GM18907 (cell line): ENCODE measurements around the gene PRLH.

Experiments
- ATAC-seq: cut with Tn5 transposase; IDR thresholded peaks from one replicate; pipeline ENCODE4 v1.9.1; 2021; ENCODE audit warnings: mild to moderate bottlenecking, moderate library complexity; ENCODE audit not compliant: unreplicated experiment

Gene PRLH, protein sequence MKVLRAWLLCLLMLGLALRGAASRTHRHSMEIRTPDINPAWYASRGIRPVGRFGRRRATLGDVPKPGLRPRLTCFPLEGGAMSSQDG

DNA sequence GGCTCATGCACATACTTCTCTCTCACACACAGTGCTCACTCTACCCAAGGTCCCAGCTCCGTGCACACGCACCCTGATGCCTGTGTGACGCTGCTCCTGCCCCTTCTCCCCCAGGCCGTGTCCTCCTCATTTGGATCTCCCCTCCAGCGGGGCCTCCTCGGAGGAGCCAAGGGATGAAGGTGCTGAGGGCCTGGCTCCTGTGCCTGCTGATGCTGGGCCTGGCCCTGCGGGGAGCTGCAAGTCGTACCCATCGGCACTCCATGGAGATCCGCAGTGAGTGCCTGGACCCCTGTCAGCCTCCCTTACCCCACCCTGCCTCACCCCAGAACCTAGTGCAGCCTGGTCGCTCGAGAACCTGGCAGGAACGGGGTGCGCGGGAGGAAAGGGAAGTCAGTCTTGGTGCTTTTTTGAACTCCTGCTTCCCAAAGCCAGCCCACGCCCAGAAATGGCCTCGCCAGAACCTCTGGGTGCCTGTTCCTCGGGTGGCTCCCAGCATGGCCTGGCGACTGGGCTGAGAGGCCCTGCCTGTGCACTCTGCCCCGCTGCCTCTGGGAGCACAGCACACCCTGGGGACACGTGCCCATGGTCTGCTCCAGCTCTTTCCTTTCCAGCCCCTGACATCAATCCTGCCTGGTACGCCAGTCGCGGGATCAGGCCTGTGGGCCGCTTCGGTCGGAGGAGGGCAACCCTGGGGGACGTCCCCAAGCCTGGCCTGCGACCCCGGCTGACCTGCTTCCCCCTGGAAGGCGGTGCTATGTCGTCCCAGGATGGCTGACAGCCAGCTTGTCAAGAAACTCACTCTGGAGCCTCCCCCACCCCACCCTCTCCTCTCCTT lies at the start of gene PRLH:
Gene PRLH, plus strand, starts transcription at position 174 of the 835 bp plus-strand sequence. Its CDS starts 0 bp downstream, at position 174.
- ATAC-seq: no peak

DNA sequence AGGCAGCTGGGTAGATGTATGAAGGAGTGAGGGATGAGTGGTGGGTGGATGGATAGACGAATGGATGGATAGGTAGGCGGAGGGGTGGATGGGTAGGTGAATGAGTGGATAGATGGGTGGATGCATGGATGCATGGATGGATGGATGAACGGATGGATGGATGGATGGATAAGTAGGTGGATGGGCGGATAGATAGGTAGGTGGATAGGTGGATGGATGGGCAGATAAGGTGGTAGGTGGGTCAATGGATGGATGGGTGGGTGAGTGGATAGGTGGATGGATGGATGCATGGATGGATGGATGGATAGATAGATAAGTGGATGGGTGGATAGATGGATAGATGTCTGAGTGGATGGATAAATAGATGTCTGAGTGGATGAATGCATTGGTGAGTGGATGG lies 49.2 kb upstream of the PRLH start:
- ATAC-seq: no peak

DNA sequence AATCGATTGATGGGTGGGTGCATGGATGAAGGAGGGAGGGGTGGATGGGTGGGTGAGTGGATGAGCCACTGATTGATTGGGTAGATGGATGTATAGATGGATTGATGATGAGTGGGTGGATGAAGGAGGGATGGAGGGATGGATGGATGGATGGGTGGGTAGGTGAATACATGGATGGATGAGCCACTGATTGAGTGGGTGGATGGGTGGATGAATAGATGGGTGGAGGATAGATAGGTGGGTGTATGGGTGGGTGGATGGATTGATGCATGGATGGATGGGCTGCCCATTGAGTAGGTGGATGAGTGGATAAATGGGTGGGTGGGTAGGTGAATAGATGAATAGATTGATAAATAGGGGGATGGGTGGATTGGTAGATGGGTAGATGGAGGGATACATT lies 48.4 kb upstream of the PRLH start:
- ATAC-seq: no peak

DNA sequence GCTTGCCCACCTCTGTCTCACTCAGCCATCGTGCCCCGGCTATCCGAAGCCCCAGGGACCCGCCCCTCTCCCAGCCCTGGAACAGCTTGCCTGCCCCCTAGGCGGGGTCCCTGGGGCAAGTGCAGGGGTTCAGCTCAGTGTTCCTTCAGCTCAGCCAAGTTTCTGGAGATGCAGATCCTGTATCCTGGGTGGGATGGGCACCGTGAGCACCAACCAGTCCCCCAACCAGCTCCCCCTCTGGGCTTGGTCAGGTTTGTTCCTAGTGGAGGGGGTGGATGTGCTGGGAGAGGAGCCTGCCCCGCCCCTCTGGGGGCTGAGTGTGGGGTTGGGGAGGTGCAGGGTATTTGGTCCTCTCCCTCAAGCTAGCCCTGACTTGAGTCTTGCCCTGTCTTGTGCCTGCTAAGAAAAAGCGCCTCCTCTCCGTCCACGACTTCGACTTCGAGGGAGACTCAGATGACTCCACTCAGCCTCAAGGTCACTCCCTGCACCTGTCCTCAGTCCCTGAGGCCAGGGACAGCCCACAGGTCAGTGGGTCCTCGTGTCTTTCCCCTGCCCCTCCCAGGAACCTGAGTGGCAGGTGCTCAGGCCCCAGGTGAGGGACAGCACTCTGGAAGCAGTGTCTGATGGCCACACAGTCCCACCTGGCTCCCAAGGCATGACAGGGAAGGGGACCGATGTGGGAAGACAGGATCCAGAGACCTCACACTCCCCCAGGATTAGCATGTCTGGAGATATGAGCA lies 46.7 kb upstream of the PRLH start:
- no peak for ATAC-seq

DNA sequence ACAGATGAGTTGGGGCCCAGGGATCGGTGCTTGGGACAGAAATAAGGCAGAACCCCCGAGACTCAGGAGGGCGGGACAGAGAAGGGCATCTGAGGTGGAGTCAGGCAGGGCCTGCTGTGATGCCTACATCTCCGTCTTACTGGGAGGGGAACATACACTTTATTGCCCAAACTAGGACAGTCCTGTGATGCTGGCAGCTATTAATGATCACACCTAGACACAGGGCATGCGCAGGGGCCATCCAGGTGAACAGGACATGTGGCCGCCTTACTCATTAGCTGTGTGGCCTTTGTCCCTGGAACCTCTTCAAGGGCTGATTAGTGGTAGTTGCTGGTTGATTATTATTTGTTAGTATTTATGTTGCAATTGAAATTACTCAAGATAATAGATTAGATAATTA lies 46.1 kb upstream of the PRLH start:
- ATAC-seq: no peak

DNA sequence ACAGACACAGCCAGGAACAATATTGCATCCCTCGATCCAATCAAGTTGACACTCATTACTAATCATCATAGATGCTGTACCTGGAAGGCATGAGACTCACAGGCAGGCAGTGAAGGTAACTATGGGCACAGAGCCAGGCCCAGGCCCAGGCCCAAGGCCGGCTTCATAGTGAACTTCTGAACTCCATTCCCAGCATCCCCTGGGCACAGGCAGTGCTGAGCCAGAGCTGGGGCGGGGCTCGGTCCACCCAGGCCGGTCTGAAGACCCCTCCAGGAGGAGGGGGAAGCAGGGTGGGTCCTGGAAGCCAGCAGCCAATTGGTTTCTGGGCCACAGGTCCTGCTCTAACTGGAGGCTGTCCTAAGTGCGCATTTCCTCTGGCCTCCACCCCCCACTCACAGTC lies 41.7 kb upstream of the PRLH start:
- ATAC-seq: no peak

DNA sequence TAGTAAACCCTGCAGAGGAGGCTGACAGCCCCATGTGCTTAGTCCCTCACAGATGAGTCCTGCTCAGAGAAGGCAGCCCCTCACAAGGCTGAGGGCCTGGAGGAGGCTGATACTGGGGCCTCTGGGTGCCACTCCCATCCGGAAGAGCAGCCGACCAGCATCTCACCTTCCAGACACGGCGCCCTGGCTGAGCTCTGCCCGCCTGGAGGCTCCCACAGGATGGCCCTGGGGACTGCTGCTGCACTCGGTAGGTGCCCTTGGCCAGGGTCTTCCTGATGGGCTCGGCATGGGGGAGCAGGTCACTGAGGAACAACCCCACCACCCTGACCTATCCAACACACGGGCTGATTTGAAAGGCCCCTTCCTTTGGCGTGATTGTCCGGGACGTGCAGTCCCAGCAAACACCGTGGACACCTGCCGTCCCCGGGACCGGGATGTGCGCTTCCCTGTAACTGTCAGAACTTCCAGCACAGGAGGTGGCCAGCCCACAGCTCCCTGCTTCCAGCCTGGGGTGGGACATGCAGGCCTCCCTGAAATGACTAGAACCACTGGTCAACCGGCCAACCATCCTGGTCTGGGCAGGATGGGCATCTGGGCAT lies 40.7 kb upstream of the PRLH start:
- ATAC-seq: no peak

DNA sequence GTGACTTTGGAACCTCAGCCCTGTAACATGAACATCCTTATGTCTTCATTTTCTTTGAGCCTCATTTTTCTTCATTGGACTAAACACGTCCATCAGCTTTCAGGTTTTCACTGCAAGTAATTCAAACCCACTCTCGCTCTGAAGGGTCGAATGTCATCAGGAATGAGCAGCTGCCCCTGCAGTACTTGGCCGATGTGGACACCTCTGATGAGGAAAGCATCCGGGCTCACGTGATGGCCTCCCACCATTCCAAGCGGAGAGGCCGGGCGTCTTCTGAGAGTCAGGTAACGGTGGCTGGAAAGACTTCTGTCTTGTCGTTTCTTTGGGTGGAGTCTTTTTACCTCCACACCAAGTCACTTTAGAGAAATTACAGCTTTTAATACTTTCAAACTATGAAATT lies 39.1 kb upstream of the PRLH start:
- no peak for ATAC-seq

DNA sequence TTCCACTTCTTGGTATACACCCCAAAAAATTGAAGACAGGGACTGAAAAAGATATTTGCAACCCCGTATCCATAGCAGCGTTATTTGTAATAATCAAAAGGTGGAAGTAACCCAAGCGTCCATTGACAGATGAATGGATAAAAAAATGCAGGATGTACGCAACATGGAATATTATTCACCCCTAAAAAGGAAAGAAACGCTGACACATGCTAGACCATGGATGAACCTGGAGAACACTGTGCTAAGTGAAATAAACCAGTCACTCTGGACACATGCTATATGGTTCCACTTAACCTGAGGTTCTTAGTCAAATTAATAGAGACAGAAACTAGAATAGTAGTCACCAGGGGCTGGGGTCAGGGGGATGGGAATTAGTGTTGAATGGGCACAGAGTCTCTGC lies 38.6 kb upstream of the PRLH start:
- no peak for ATAC-seq

DNA sequence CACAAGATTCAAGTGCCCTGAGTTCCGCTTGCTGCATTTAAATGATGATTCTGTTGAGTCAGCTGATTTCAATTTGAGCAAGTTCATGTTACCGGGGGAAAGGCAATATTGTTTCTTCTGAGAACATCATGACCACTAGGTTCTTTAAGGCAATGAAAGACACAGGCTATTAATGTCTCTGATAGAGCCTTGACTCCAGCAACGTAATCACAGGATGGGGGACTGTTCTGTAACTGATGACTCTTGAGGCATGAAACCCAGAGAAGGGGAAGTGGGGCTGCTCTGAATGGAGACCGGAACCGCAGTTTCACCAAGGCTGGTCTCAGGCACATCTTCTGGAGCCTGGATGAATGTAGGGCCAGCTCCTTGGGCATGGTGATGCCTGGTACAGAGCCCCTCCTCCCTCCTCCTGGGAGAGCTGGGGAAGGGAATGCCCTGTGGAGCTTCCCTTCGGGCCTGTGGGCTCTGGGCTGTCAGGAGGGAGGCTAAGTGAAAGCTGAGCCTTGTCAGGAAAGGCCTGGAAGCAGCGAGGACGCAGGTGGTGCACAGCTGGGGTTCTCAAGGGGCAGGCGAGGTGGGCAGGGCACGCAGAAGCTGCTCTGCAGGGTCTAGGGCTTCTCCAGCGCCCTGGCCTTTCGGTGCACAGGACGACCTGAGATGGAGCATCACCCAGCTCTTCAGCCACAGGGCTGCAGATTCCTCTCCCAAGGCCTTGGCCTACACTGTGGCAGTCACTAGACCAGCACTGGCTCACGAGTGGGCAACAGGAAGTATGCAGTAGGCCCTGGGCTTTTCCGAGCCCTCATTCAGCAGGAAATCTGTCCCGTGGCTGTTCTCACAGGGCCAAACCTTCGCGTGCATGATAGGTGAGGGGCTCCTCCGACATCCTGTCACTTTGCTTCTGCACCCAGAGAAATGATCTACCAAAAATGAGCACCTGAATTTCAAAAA lies 36.6 kb upstream of the PRLH start:
- ATAC-seq: peak; percentile 81

DNA sequence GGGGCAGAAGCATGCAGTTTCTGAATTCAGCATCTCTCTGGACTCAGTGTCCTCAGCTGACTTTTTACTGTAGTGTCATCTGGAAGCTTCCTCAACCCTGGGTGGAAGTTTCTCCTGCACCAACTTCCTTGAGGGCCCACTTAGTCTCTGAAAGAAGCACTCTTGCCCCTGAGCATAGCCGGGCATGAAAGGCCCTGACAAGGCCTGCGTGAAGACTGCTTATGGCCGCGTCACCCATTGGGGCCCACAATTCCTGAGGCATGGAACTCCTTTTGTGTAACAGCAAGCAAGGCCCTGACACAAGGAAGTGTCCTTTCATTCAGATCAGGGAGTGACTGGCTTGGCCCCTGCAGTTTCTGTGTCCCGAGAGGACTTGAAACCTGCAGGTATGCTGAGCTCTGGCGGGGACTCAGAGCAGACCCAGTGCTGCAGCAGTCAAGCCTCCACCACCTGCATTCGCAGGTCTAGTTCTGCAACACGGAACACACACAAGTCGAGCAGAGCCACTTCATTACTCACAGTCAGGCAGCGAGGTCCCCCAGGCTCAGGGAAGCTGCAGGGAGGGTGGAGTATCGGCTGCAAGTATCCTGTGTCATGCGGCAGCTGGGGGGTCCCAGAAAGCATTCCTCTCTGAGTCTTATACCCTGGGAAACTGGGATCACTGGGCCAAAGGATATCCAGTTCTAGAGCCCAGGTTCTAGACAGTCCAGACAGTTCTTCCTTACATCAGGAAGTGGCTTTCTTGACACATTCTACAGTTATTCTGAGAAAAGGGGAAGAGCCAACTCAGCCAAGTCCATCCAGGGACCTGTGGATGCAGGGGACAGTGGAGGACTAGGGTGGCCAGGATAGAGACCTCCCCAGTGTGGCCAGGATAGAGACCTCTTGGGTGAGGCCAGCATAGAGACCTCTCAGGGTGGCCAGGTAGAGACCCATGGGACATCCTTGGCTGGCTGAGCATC lies 35.6 kb upstream of the PRLH start:
- ATAC-seq: no peak

DNA sequence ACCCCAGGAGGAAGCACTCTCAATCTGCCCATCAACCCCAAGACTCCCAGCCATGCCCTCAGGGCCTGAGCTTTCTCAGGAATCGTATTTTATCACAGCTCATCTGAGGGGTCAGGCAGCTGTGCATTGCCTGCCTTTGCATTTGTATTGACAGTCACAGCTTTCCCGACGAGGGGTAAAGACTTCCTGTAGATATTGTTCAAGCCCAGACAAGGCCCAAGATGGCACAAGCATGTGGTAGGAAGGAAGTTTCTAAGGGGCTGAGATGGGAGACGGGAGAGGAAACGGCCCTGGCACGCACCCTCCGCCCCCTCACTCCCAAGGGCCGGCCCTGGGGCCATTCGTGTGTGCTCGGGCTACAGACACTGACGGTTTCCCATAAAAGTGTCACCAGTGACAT lies 34.2 kb upstream of the PRLH start:
- ATAC-seq: no peak

DNA sequence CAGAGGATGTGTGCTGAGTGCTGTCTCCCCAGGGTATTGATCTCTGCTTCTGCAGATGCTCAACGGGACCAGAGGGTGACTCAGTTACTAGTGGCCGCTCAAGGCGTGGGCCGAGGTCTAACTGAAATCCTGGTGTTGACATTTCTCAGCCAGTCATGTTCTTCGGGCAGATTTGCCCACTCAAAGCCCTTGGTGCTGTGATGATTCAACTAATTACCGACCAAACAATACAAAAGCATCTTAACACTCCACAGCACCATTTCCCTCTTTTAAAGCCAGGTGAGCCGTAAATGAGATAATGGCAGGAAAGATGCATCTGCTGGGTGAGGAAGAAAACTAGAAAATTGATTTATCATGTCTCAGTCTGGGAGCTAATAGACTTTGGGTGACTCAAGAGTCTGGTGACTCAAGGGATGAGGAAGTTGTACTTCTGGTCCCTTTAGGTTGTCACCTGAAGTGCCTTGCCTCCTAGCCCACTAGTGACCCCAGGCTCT lies 32.7 kb upstream of the PRLH start:
- no peak for ATAC-seq

DNA sequence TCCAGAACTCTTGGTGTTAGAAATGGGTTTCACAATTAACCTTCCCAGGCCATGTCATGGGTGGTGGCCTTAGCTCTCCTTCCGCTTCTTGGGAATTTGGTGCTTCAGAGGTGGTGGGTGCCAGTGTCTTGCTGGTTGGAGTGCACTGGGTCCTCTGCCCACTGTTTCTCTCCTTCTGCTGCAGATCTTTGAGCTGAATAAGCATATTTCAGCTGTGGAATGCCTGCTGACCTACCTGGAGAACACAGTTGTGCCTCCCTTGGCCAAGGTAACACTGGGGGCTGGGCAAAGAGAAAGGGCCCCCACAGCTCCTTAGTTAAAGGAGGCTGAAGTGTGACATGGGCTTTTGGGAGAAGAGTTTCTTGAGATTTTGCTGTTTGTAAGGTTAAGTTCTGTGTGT lies 32.0 kb upstream of the PRLH start:
- no peak for ATAC-seq

DNA sequence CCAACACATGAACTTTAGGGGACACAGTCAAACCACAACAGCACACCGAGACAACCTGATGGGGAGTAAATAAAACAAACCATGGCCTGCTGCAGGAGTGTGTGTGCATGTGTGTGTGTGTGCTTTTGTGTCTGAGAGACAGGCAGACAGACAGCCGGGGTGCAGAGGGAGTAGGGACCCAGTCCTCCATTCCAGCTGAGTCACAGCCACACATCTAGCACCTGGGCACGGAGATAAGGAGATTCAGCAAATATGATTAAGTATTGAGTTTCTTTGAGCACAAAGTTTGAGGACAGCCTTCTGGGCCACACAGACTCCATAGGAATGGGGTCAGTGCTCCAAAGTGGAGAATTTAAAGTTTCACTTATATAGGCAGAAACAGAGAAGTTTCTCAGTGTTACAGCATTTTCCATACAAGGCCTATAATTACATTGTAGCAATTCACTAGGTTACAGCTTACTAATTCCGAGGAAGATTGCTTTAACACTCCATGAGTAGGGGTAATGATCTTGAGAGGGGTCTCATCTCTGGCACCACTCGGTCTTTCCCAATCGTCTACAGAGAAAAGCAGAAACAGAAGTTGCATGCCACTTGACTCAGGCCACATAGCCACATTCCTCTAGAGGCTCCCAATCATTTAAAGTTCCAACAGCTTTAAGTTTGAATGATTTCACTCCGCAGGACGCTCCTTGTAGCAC lies 30.8 kb upstream of the PRLH start:
- ATAC-seq: no peak

DNA sequence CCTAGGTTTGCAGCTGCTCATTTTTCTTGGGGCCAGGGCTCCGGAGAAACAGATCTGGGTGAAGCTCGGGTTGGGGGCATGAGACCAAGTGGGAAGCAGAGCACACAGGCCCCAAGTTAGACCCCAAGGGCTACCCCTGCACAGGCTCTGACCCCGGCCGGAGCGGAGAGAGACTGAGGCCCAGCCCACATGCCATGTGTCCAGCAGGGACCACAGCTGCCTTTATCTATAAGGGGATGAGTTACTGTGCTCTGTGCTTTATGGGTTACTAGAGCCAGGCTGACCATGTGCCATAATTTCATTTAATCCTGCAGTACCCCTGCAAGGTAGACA lies 30.3 kb upstream of the PRLH start:
- ATAC-seq: no peak

DNA sequence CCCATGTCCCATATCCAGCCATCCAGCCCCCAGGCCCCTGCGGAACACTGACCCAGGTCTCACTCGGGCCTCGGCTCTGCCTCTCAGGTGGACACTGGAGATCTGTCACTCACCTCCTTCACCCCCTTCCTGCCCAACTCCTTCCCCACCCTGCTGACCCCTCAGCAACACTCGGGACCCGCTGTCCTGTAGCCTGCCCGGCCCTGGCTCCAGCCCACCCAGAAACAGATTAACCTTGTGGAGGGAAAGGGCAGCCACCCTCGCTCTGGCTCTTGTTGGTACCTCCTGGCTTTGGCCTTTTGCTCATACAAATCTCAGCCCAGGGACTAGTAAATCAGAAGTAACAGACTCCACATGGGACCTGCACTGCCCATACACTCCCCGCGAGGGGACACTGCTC lies 29.8 kb upstream of the PRLH start:
- ATAC-seq: no peak

DNA sequence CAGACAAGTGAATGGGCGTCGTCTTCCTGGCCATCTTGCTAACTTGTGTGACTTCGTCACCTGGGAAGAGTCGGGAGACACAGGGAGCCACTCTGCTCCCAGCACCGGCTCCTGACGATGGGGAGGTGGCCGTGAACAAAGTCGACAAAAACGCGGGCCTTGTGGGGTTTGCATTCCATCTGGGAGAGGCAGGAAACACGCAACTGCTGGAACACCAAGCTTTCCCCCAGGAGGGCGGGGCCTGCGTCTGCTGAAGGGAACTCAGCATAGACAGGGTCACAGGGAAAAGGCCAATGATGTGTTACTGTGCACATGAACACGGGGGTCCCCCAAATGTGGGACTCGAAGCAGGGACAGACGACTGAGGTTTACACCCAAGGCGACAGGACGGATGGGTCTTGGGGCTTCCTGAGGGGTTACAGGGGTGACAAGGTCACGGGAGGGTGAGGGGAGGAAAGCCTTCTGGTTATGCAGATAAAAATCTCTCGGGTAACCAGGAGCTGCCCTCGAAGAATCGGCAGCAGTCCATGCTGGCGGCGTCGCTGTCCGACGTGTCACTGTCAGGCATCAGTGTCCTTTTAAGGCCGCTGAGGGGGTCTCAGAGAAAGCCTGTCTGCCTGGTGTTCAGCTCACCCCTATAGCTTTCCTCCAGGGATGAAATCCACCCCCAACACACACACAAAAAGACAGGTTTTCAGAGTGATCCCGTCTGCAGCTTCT lies 28.2 kb upstream of the PRLH start:
- no peak for ATAC-seq
